ENCODE results near the gene SORD.
"Not testable (repeated sequence)": the region's sequence is repeated elsewhere in the genome, so short reads cannot be mapped to it uniquely, and the experiment has no call there.

Gene SORD

GRCh38 chr15:45022871-45023658 is at the start of gene SORD:
Gene SORD, plus strand, starts transcription at chr15:45023195. Its CDS starts 89 bp downstream, at chr15:45023284.
- peak; percentile 65 for DNase-seq

GRCh38 chr15:44976183-44976582 is 46.8 kb upstream of the SORD start:
- not testable (repeated sequence) for DNase-seq

- DNase-seq = not testable (repeated sequence)
These were observed 45.2 kb upstream of the SORD start for GRCh38 chr15:44977781-44978180.

GRCh38 chr15:44979617-44980339 is 43.2 kb upstream of the SORD start:
- DNase-seq = not testable (repeated sequence)

GRCh38 chr15:44984144-44984543 is 38.9 kb upstream of the SORD start:
- not testable (repeated sequence) for DNase-seq

- DNase-seq = not testable (repeated sequence)
These were observed 36.5 kb upstream of the SORD start for GRCh38 chr15:44986346-44987055.

GRCh38 chr15:44987711-44988110 is 35.3 kb upstream of the SORD start:
- DNase-seq = not testable (repeated sequence)

GRCh38 chr15:44988184-44988869 is 34.7 kb upstream of the SORD start:
- not testable (repeated sequence) for DNase-seq

GRCh38 chr15:44988870-44989219 is 34.1 kb upstream of the SORD start:
- DNase-seq = not testable (repeated sequence)

- not testable (repeated sequence) for DNase-seq
These were observed 25.4 kb upstream of the SORD start for GRCh38 chr15:44997632-44998031.

- no peak for DNase-seq
These were observed 23.9 kb upstream of the SORD start for GRCh38 chr15:44999105-44999504.

GRCh38 chr15:45001180-45001579 is 21.8 kb upstream of the SORD start:
- not testable (repeated sequence) for DNase-seq

GRCh38 chr15:45003731-45004410 is 19.1 kb upstream of the SORD start:
- DNase-seq = not testable (repeated sequence)

GRCh38 chr15:45004590-45005175 is 18.3 kb upstream of the SORD start:
- DNase-seq = not testable (repeated sequence)

- DNase-seq = no peak
These were observed 13.9 kb upstream of the SORD start for GRCh38 chr15:45009046-45009445.

GRCh38 chr15:45015114-45015513 is 7.9 kb upstream of the SORD start:
- not testable (repeated sequence) for DNase-seq

- DNase-seq = not testable (repeated sequence)
These were observed 2.6 kb upstream of the SORD start for GRCh38 chr15:45020222-45020900.

- DNase-seq = not testable (repeated sequence)
These were observed 2.1 kb upstream of the SORD start for GRCh38 chr15:45020901-45021259.

- no peak for DNase-seq
These were observed 1.6 kb upstream of the SORD start for GRCh38 chr15:45021348-45021747.

GRCh38 chr15:45023659-45024225 is 747 bp downstream of the SORD start:
- DNase-seq = peak; percentile 11

GRCh38 chr15:45024649-45025048 is 1.7 kb downstream of the SORD start:
- peak; percentile 5 for DNase-seq

Data from NCI-H1694 treated with DMSO at 0.1 percent for 48 hours (cell line).